GM12875 (cell line): ENCODE data around the gene CSTF2.

Experiments
- H3K4me3 ChIP-seq: one replicate; pipeline ENCODE4 v1.5.1; 2011; ENCODE audit warnings: low read depth, low read length, control low read depth
- CTCF ChIP-seq: IDR thresholded peaks from 2 replicates; pipeline ENCODE4 v1.5.1; 2011; ENCODE audit warnings: low read depth, mild to moderate bottlenecking, control low read depth, inconsistent platforms, low read length, moderate library complexity, borderline replicate concordance; ENCODE audit not compliant: insufficient read depth

The CSTF2 gene

GRCh38 chrX:100812216-100813158, 7.7 kb upstream of the CSTF2 start:
- no peak overlapping the region for H3K4me3 ChIP-seq
- TF ChIP-seq CTCF: no peak

DNA sequence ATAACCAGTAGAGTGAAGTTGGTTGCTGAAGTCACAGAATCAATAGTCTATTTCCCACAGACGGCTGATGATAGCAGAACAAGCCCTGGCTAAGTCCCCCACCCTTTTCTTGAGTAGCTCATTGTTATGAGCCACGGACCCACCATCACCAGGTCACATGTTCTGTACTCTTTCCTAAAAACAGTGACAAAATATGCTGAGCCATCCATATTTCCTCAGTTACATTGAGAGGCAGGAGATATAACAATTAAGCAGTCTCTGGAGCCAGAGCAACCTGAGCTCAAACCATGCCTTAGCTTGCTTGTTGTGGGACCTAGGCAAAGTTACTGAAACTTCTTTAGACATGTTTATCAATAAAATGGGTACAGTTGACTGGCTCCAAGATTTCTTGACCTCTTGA, 2.9 kb upstream of the CSTF2 start:
- TF ChIP-seq CTCF: no peak
- no peak overlapping the region for H3K4me3 ChIP-seq

GRCh38 chrX:100819534-100819836, 706 bp upstream of the CSTF2 start:
- H3K4me3 ChIP-seq: peak overlapping the region; percentile 75
- TF ChIP-seq CTCF: no peak

GRCh38 chrX:100829730-100830129, 9.5 kb downstream of the CSTF2 start:
- TF ChIP-seq CTCF: no peak
- no peak overlapping the region for H3K4me3 ChIP-seq

DNA sequence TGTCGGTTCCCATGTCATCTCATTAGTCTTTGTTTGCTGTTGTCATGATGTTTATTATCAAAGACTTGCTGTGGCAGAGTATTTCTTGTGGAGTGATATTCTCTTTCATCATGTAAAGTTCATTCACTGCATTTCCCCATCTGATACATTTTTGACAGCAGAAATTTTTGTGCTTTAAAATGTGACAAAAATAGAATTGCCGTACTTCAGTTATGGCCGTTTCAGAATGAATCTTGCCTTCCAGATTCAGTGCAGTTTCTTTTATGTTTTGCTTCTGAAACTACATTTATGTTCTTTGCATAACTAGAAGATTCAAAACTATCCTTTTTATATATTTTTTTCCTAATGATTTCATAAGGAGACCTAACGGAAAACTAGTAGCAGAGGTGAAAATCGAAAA, 10.0 kb downstream of the CSTF2 start:
- H3K4me3 ChIP-seq: no peak overlapping the region
- no peak for TF ChIP-seq CTCF

GRCh38 chrX:100830547-100830946, 10.4 kb downstream of the CSTF2 start:
- TF ChIP-seq CTCF: no peak
- no peak overlapping the region for H3K4me3 ChIP-seq
